HCT116 (cell line): ENCODE data around the gene TAAR8. TPM values are rescaled to one million over a fixed set of nuclear protein-coding genes. Genes with fewer than 3 reads are reported as not detected.
"Not testable (repeated sequence)": the region's sequence is repeated elsewhere in the genome, so short reads cannot be mapped to it uniquely, and the experiment has no call there.

Source experiments
- ATAC-seq: fragments of 200-7000 bp; cut with Tn5 transposase; 2 replicates; pipeline ENCODE4 v1.9.1; 2020; ENCODE audit warnings: mild to moderate bottlenecking, moderate library complexity
- BruUV-seq: library from RNA; stranded (reverse); fragments of 400-500 nt; replicated peaks from 2 replicates; lab custom pipeline; 2021; lab: Mats Ljungman, UMichigan
- CTCF ChIA-PET: fragments of 300-600 bp; sonication (Branson Sonifier 250); formaldehyde crosslinking; loops from one replicate; lab custom pipeline; 2021; ENCODE audit warnings: antibody characterized with exemption; lab: Charles Lee
- POLR2A ChIA-PET: fragments of 300-600, 350-600 bp; sonication (Branson Sonifier 250); formaldehyde crosslinking; loops from one replicate; lab custom pipeline; 2021; ENCODE audit warnings: antibody characterized with exemption; lab: Charles Lee
- RAD21 ChIA-PET, 2 experiments: fragments of 300-600 bp; sonication (Branson Sonifier 250); formaldehyde crosslinking; loops; one replicate each; lab custom pipeline; 2023; ENCODE audit warnings: low total read pairs in 2 of 2; ENCODE audit not compliant: uncharacterized antibody in 2 of 2, unreplicated experiment in 2 of 2, low non-redundant PET in 1 of 2; lab: Charles Lee
- DNase-seq: peaks from one replicate; pipeline ENCODE4 v3.0.0-alpha.2; 2010; ENCODE audit warnings: low read depth, low spot score
- H2AFZ ChIP-seq: fragments of 200-600 bp; shearing (Covaris generic), sonication (generic); 2 replicates; pipeline ENCODE4 v1.6.1; 2017; ENCODE audit warnings: low read depth, mixed run types, mixed read lengths, antibody characterized with exemption, low read length; ENCODE audit not compliant: poor library complexity, severe bottlenecking
- H3K27ac ChIP-seq: 2 replicates; pipeline ENCODE4 v1.5.1; 2012; ENCODE audit warnings: low read depth, low read length
- H3K27me3 ChIP-seq: fragments of 200-600 bp; sonication (generic); 2 replicates; pipeline ENCODE4 v1.6.1; 2016; ENCODE audit warnings: mixed run types, low read length, mixed read lengths; ENCODE audit not compliant: insufficient read depth
- H3K36me3 ChIP-seq, 2 experiments: fragments of 200-500 bp in 1 of 2; fragments of 200-600 bp in 1 of 2; sonication (Bioruptor generic) in 1 of 2; sonication (generic) in 1 of 2; 2 replicates each; pipeline versions ENCODE4 v1.5.1 to v1.6.1; 2014 to 2016; ENCODE audit warnings: low read length in 2 of 2, inconsistent platforms in 1 of 2, mixed read lengths in 1 of 2, mixed run types in 1 of 2; ENCODE audit not compliant: insufficient read depth in 2 of 2, control insufficient read depth in 1 of 2
- H3K4me1 ChIP-seq, 2 experiments: fragments of 200-600 bp in 1 of 2; sonication (generic) in 1 of 2; 2 replicates each; pipeline versions ENCODE4 v1.5.1 to v1.6.1; 2012 to 2017; ENCODE audit warnings: low read length in 2 of 2, inconsistent platforms in 1 of 2, mild to moderate bottlenecking in 1 of 2, mixed read lengths in 1 of 2, mixed run types in 1 of 2, moderate library complexity in 1 of 2; ENCODE audit not compliant: insufficient read depth in 2 of 2, control insufficient read depth in 1 of 2
- H3K4me2 ChIP-seq: fragments of 200-600 bp; sonication (generic); 2 replicates; pipeline ENCODE4 v1.6.1; 2017; ENCODE audit warnings: mixed run types, low read length, mixed read lengths
- H3K4me3 ChIP-seq, 2 experiments: fragments of 200-600 bp in 1 of 2; sonication (generic) in 1 of 2; replicated peaks in 1 of 2; 2 replicates each; pipeline ENCODE4 v1.5.1; 2011 to 2016; ENCODE audit warnings: low read length in 2 of 2, control low read depth in 1 of 2, low read depth in 1 of 2, mild to moderate bottlenecking in 1 of 2, mixed read lengths in 1 of 2, mixed run types in 1 of 2
- H3K79me2 ChIP-seq: fragments of 200-600 bp; sonication (generic); 2 replicates; pipeline ENCODE4 v1.6.1; 2017; ENCODE audit warnings: mild to moderate bottlenecking, mixed run types, low read length, moderate library complexity, mixed read lengths; ENCODE audit not compliant: insufficient read depth
- H3K9ac ChIP-seq: fragments of 200-600 bp; sonication (generic); 2 replicates; pipeline ENCODE4 v1.6.1; 2016; ENCODE audit warnings: low read length, mixed read lengths
- H3K9me2 ChIP-seq: fragments of 200-600 bp; sonication (generic), shearing (Covaris generic); 2 replicates; pipeline ENCODE4 v1.6.1; 2017; ENCODE audit warnings: mixed run types, mild to moderate bottlenecking, moderate library complexity; ENCODE audit not compliant: insufficient read depth
- H3K9me3 ChIP-seq, 2 experiments: fragments of 200-500 bp in 1 of 2; fragments of 200-600 bp in 1 of 2; sonication (Bioruptor generic) in 1 of 2; sonication (generic) in 1 of 2; 2 replicates each; pipeline ENCODE4 v1.6.1; 2014 to 2017; ENCODE audit warnings: low read length in 2 of 2, mixed read lengths in 2 of 2, inconsistent platforms in 1 of 2, low read depth in 1 of 2, mild to moderate bottlenecking in 1 of 2, mixed run types in 1 of 2, moderate library complexity in 1 of 2; ENCODE audit not compliant: control insufficient read depth in 1 of 2, insufficient read depth in 1 of 2
- H4K20me1 ChIP-seq: fragments of 200-600 bp; sonication (generic), shearing (Covaris generic); 2 replicates; pipeline ENCODE4 v1.6.1; 2017; ENCODE audit warnings: mixed run types, mild to moderate bottlenecking, moderate library complexity; ENCODE audit not compliant: insufficient read depth
- POLR2A ChIP-seq: IDR thresholded peaks from 2 replicates; pipeline ENCODE4 v1.7.0; 2011; ENCODE audit warnings: borderline replicate concordance; ENCODE audit not compliant: insufficient read depth, insufficient read length; ENCODE audit errors: extremely low read depth
- RAD21 ChIP-seq: IDR thresholded peaks from 2 replicates; pipeline ENCODE4 v1.6.1; 2012; ENCODE audit warnings: low read depth, mild to moderate bottlenecking
- ZFX ChIP-seq: fragments of 450-650 bp; IDR thresholded peaks from 2 replicates; pipeline ENCODE4 v1.6.1; 2017
- intact Hi-C: fragments of 100-400 bp; cut with micrococcal nuclease; formaldehyde crosslinking; loops from 2 replicates; pipeline ENCODE4 v1.10.0; 2022
- total RNA-seq: library from RNA; stranded (reverse); gene quantifications from one replicate; pipeline ENCODE4 v1.2.1, GENCODE V29; 2021; ENCODE audit not compliant: unreplicated experiment
- TF ChIP-seq, protein P1 (sequence below): IDR thresholded peaks from 2 replicates; pipeline ENCODE4 v1.6.1; 2012; ENCODE audit warnings: low read depth
- TF ChIP-seq, protein P2 (sequence below), 3 experiments: fragments of 200-600 bp in 1 of 3; sonication (generic) in 1 of 3; IDR thresholded peaks in 2 of 3; conservative IDR thresholded peaks in 1 of 3; 2 replicates each; pipeline ENCODE4 v1.5.1; 2012 to 2017; ENCODE audit warnings: low read depth in 2 of 3, low read length in 2 of 3, antibody characterized with exemption in 1 of 3, borderline replicate concordance in 1 of 3, control low read depth in 1 of 3, mild to moderate bottlenecking in 1 of 3, mixed read lengths in 1 of 3, mixed run types in 1 of 3, moderate library complexity in 1 of 3; ENCODE audit not compliant: insufficient read depth in 1 of 3

Gene TAAR8
- total RNA-seq, 1 experiment from 2014 or later, result not detected

GRCh38 chr6:132527791-132528190 is 24.7 kb upstream of the TAAR8 start (continued):
- TF ChIP-seq, protein P1, sequence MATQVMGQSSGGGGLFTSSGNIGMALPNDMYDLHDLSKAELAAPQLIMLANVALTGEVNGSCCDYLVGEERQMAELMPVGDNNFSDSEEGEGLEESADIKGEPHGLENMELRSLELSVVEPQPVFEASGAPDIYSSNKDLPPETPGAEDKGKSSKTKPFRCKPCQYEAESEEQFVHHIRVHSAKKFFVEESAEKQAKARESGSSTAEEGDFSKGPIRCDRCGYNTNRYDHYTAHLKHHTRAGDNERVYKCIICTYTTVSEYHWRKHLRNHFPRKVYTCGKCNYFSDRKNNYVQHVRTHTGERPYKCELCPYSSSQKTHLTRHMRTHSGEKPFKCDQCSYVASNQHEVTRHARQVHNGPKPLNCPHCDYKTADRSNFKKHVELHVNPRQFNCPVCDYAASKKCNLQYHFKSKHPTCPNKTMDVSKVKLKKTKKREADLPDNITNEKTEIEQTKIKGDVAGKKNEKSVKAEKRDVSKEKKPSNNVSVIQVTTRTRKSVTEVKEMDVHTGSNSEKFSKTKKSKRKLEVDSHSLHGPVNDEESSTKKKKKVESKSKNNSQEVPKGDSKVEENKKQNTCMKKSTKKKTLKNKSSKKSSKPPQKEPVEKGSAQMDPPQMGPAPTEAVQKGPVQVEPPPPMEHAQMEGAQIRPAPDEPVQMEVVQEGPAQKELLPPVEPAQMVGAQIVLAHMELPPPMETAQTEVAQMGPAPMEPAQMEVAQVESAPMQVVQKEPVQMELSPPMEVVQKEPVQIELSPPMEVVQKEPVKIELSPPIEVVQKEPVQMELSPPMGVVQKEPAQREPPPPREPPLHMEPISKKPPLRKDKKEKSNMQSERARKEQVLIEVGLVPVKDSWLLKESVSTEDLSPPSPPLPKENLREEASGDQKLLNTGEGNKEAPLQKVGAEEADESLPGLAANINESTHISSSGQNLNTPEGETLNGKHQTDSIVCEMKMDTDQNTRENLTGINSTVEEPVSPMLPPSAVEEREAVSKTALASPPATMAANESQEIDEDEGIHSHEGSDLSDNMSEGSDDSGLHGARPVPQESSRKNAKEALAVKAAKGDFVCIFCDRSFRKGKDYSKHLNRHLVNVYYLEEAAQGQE, result no peak

GRCh38 chr6:132530293-132530974 is 22.0 kb upstream of the TAAR8 start:
- TF ChIP-seq, protein P2, sequence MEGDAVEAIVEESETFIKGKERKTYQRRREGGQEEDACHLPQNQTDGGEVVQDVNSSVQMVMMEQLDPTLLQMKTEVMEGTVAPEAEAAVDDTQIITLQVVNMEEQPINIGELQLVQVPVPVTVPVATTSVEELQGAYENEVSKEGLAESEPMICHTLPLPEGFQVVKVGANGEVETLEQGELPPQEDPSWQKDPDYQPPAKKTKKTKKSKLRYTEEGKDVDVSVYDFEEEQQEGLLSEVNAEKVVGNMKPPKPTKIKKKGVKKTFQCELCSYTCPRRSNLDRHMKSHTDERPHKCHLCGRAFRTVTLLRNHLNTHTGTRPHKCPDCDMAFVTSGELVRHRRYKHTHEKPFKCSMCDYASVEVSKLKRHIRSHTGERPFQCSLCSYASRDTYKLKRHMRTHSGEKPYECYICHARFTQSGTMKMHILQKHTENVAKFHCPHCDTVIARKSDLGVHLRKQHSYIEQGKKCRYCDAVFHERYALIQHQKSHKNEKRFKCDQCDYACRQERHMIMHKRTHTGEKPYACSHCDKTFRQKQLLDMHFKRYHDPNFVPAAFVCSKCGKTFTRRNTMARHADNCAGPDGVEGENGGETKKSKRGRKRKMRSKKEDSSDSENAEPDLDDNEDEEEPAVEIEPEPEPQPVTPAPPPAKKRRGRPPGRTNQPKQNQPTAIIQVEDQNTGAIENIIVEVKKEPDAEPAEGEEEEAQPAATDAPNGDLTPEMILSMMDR (IDR thresholded peaks at IDR 0.05 in 2 of 3, conservative IDR thresholded peaks at IDR 0.05 in 1 of 3; ENCODE audit: borderline replicate concordance in 1 of 3, insufficient read depth in 1 of 3, low read depth in 2 of 3, low read length in 2 of 3), result peak; percentile 63 to 86 (median 75)
- no peak for TF ChIP-seq POLR2A
- no peak for TF ChIP-seq ZFX
- TF ChIP-seq RAD21, result peak; percentile 86
- Histone ChIP-seq H3K4me3 (peak overlapping the region; percentile 10 to 33; a peak in 2 of 4 replicates), H3K9me3 (no peaks in the 10 kb centered on the region), H3K9ac (no peak overlapping the region), H3K4me2 (peak overlapping the region; percentile 67), H3K4me1 (peaks cover 20 to 27% of the 10 kb centered on the region in 2 experiments), H3K27ac (no peak overlapping the region), H3K36me3 (no peaks in the 10 kb centered on the region), H3K9me2 (no peaks in the 10 kb centered on the region), H3K27me3 (peaks cover 12% of the 10 kb centered on the region; the same call in 1 of the 2 replicates), H2AFZ (peak overlapping the region; percentile 64), H4K20me1 (no peaks in the 10 kb centered on the region), H3K79me2 (no peaks in the 10 kb centered on the region)
- peak; percentile 61 for DNase-seq
- ATAC-seq, result peak; percentile 82
- ChIA-PET CTCF (interaction anchor here (0.6 to 1.4 kb wide), 14 partner anchors 9 to 293 kb away, joined by 3 to 13 read pairs (median 4); partner anchors contain the start of genes SLC18B1, STX7 and TAAR5), POLR2A (no interaction called here), RAD21 (interaction anchor here (1.0 to 1.2 kb wide), 2 partner anchors 184 to 268 kb away, joined by 3 to 5 read pairs; partner anchors contain the start of gene SLC18B1 (in 1 of the 2))
- BruUV-seq, result no TSS peak
- intact Hi-C loops, result loop anchor here (1.0 to 5.0 kb wide), 3 partner anchors 184 to 982 kb away; partner anchors contain the start of gene VNN1

GRCh38 chr6:132534546-132534945 is 17.9 kb upstream of the TAAR8 start:
- H3K4me3 ChIP-seq, H3K9me3 ChIP-seq, H3K4me2 ChIP-seq, RAD21 ChIA-PET, H3K27me3 ChIP-seq, DNase-seq, H3K27ac ChIP-seq, H3K79me2 ChIP-seq, H4K20me1 ChIP-seq, H3K4me1 ChIP-seq, CTCF ChIA-PET, H2AFZ ChIP-seq, BruUV-seq, ATAC-seq, POLR2A ChIA-PET, H3K36me3 ChIP-seq, H3K9me2 ChIP-seq, H3K9ac ChIP-seq: not testable (repeated sequence)
- intact Hi-C loops, result loop anchor here (5.0 kb wide), 1 partner anchor 978 kb away; no protein-coding TSS in a partner anchor
